NCI-H460 (cell line): Measurements from ENCODE around the gene MBOAT2. TPM values are rescaled to one million over a fixed set of nuclear protein-coding genes. Genes with fewer than 3 reads are reported as not detected.
A peak's percentile ranks its signal among the peaks of the same experiment; 100 is the strongest.

ENCODE experiments used
- DNase-seq: peaks from one replicate; pipeline ENCODE4 v3.0.0-alpha.2; 2016; ENCODE audit warnings: low read depth; ENCODE audit errors: extremely low read depth
- total RNA-seq: library from RNA; depleted of rRNA; stranded (reverse); fragments of >200 nt; shearing (Covaris generic); gene quantifications from 2 replicates; pipeline ENCODE4 v1.2.3, GENCODE V29; 2014

MBOAT2 gene
- total RNA-seq, 1 experiment from 2014 or later, result 4.9 TPM

DNA sequence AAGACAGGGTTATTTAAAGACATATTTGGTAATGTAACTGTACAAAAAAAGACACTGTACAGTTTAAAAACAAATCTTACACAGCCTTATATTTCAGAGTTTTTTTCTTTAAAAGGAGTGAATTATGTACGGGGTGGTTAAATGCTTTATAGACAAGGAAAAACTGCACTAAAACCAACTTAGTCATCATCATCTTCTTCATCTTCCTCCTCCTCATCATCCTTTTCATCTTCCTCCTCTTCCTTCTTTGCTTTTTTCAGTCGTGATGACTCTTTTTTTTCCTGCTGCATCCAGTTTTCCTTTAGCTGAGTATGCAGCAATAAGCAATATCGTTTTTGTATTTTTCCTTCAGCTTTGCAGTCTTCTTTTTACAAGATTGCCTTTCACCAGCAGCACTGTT, 14.6 kb upstream of the MBOAT2 start:
- no peak for DNase-seq

- DNase-seq, result no peak
Observed at GRCh38 chr2:9017411-9017810, 13.9 kb upstream of the MBOAT2 start.

DNA sequence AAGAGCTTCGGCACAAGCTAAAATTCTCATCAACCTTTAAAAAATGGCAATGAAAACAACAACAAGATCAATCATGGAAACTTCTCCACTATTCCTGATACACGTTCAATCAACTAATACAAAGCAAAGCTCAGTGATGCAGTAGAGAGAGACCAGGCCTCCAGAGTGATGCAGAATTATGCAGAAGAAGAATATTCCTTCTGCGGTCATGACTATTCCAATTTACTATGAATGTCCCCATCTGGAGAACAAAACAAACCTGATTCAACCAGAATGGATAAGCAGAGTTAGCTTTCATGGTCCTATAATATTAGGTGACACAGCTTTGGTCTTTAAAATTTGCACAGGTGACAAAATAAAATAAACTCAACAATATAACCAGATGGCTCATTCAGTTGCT, 12.5 kb upstream of the MBOAT2 start:
- no peak for DNase-seq

DNA sequence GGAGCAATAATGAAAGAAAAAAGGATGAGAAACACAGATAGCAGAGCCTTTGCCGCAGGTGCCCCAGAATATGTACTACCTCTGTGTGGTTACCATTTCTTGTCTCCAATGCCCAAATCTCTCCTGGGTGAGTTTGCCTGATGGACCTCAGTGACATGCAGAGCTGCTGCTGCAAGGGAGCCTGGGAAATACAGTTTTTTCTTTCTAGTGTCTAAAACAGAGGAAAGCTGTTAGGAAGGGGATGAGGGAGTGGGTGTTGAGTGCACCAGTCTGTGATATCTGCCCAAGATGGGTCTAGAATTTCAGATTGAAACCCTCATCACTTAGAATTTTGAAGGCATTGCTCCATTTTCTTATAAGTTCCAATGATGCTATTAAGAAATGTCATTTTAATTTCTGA, 9.9 kb upstream of the MBOAT2 start:
- no peak for DNase-seq

GRCh38 chr2:9010866-9011265, 7.4 kb upstream of the MBOAT2 start:
- DNase-seq, result no peak

GRCh38 chr2:9008951-9009664, 5.6 kb upstream of the MBOAT2 start:
- no peak for DNase-seq

GRCh38 chr2:9006368-9006767, 2.9 kb upstream of the MBOAT2 start:
- DNase-seq, result no peak

DNA sequence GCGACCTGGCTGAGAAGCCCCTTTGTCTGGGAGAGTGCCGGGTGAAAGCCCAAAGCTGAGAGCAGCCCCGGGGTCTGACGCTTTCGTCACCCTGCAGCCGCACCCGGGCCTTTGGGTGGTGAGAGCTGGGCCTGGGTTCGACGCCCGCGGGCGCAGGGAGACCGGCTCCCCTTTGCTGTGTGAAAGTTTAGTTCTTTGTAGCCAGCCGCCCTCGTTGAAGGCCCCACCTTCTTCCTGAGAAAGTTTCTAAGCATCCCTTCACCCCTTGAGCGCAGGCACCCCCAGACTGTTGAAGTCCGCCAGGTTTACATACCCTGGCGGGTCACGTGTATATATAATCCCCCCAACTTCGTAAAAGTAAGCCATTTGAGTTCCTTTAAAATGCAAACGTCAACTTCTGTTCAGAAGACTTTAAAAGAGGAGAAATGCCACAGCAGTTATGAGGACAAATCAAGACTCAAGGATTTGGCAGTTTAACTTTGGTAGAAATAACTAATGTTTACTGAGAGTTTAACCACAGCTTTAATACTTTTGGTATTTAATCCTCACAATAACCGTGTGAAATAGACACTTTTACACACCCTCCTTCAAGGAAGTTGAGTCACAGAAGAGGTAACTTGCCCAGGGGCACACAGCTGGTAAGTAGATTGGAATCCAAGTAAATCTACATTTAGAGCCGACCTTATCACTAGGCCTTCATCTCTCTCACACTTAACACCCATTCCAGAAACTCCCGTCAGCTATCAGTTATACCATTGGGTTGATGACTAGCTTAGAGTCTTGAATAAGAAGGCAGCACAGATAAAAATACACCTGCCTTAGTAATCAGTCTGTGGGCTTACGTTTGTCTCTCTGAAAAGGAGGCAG, 1.1 kb upstream of the MBOAT2 start:
- no peak for DNase-seq

DNA sequence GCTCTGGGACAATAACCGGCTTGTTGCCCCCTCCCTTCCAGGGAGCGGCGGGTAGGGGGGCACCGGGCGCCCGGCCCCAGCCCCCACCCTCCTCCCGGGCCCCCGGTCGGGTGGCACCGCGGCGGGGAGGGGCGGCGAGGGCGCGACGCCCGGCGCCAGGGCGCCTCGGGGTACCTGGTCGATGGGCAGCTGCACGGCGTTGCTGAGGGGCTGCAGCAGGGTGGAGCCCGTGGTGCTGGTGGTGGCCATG, 193 bp downstream of the MBOAT2 start:
- no peak for DNase-seq

DNA sequence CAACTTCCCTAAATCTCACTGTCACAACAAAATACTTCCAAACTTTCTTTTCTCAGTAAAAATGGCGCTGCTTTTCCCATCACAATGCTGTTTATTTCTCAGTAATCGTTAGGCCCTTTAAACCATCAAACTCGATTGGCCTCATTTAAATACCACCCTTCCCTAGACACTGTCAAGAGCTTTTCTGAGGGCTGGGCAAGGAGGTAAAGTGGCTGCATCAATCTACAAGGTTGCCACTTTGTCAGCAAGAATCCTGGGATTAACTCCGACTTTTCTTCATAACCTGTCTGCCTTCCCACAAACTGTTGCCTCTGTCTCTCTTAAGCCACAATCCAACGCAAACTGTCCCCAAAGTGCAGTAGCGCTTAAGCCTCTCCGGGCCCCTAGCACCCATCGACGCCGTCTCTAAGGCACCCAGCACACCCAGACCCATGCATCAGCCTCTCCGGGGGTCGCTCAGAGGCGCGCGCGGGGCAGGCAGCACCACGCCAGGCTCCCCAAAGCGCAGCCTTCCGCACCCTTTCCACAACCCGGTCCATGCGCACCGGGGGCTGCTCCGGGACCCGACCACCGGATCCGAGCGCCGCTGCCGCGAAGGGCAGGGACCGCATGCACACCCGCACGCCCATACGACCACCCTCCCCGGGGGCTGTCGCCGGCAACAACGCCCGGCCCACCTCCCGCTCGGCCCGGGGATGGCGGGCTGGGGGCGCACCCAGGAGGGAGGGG, 683 bp downstream of the MBOAT2 start:
- no peak for DNase-seq

- DNase-seq, result no peak
Observed at GRCh38 chr2:9002313-9002636, 1.2 kb downstream of the MBOAT2 start.

DNA sequence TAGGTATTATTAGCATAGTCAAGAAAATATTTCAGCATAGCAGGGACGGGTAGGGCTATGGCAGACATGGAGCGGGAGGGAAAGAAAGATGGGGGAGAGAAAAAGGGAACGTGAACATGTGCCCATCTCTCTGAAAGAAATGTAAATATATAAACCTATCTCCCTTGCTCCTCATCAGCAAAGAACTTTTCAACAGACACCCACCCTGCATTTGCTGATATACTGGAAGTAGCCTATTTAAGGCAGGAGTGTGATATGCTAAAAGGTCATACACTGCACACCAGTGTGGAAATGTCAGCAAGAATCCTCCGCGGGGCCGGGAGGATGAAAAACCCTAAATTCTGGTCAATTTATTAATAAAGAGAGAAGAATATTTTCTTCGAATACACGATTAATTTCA, 1.7 kb downstream of the MBOAT2 start:
- DNase-seq, result no peak

DNA sequence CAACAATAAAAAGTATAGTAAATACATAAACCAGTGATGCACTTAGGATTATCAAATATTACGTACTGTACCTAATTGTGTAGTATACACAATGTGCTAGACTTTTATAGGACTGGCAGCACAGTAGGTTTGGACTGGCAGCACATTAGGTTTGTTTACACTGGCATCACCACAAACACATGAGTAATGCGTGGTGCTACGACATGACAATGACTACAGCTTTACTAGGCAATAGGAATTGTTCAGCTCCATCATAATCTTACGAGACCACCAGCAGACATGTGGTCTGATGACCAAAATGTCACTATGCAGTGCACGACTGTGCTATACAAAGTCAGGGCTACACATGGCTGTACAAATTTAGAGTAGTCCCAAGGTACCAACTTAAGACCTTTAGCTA, 2.3 kb downstream of the MBOAT2 start:
- DNase-seq, result peak; percentile 53

- DNase-seq, result no peak
Observed at GRCh38 chr2:9000442-9000841, 3.0 kb downstream of the MBOAT2 start.

DNA sequence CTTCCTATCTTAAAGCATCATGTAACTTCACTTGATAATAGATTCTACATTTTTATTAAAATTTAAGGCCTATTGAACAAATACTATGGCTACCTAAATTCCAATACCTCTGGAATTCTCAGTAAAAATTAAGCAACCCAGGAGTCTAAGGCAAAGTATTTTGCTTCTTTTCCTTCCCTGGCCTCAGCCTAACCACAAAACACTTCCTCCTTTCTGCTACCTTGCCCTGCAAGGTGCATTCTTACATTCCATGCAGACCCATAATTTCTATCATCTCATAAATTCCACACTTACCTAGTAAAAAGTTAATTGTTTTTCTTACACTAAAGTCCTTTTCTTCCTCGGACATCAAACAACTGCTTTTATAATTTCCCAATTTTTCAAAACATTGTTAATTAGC, 3.7 kb downstream of the MBOAT2 start:
- no peak for DNase-seq

- no peak for DNase-seq
Observed at GRCh38 chr2:8999102-8999446, 4.4 kb downstream of the MBOAT2 start.

GRCh38 chr2:8998418-8999101, 4.9 kb downstream of the MBOAT2 start:
- DNase-seq, result no peak

- DNase-seq, result no peak
Observed at GRCh38 chr2:8997631-8998030, 5.9 kb downstream of the MBOAT2 start.

DNA sequence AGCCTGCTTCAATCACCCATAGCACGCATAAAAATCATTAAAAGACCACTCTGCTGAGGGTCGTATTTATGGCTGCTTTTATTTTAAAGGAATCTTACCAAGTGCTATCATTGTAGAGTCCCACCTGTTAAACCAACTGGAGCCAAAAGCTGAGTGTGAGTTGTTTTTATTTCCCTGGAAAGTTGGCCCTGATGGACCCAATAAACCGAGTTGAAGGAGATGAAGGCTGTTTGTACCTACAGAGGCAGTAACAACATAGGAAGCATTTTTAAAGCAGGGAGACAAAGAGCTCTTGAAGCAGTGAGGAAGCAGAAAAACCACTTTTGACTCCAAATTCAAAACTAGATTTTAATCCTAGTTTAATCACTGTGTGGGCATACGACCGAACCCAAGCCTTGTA, 6.4 kb downstream of the MBOAT2 start:
- DNase-seq, result no peak

GRCh38 chr2:8996006-8996405, 7.5 kb downstream of the MBOAT2 start:
- DNase-seq, result no peak

DNA sequence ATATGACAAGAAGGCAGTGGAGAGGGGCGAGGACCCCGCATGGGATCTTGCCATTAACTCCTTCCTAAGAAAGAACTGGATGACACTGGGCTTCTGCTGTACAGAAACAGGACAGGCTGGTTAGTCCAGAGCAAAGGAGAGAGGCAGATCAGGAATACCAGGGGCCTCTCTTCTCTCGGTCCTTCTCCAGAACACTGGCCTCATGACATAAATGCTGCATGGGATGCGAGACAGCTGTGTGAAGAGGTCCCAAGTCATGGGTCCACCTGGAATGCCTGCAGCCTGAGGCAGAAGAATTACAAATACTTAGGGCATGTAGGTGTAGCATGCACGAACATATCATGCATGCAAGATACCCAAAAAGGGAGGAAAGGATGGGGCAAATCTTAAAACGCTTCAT, 9.1 kb downstream of the MBOAT2 start:
- DNase-seq, result no peak

DNA sequence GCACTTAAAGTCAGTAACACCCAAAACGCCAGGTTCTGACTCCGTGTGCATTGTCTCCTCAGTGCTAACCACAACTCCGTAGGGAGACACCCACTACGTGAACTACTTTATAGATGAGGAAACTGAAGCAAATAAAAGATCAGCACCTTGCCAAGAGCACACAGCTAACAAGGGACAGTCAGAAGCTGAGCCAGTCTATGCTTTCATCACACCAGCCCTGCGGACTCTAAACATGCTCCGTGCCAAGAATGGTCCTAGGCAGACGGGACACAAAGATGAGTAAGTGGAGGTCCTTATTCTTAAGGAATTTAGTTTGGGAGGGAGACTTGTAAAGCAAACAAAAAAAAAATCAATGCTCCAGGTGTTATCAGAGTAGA, 9.6 kb downstream of the MBOAT2 start:
- DNase-seq, result no peak
